ENCODE measurements around the gene MORN3. TPM values are rescaled to one million over a fixed set of nuclear protein-coding genes. Genes with fewer than 3 reads are reported as not detected.

The MORN3 gene
- total and polyA plus RNA-seq, 10 of the 15 experiments (the other 5 are each of a cell fraction or from before 2014, with no cell fraction given) = 0.08 to 0.34 (median 0.17) TPM

- CTCF ChIA-PET = no interaction called here
- H3K9ac ChIP-seq (ENCODE audit: control insufficient read depth, insufficient read depth, low read length) = no peak overlapping the region
- SMC1A ChIA-PET (ENCODE audit: uncharacterized antibody, unreplicated experiment) = interaction anchor here (0.6 kb wide), 1 partner anchor 11 kb away, joined by 3 read pairs; no protein-coding TSS in a partner anchor
- H3K27ac ChIP-seq (ENCODE audit: control insufficient read depth, insufficient read depth) = no peak overlapping the region
- no peak overlapping the region for H2AFZ ChIP-seq (ENCODE audit: control insufficient read depth, low read depth, low read length)
- no peak for ATAC-seq
- no peaks in the 10 kb centered on the region for H3K4me1 ChIP-seq (ENCODE audit: control insufficient read depth, insufficient read depth, low read length)
- H3K4me2 ChIP-seq (ENCODE audit: control insufficient read depth, insufficient read depth) = no peak overlapping the region
- H3K79me2 ChIP-seq (ENCODE audit: control insufficient read depth, insufficient read depth, low read length) = no peaks in the 10 kb centered on the region
- in situ Hi-C loops (cut with MboI) = no loop called here
- no peaks in the 10 kb centered on the region for H3K27me3 ChIP-seq (replicated peaks in 1 of 2; ENCODE audit: control insufficient read depth in 2 of 2, insufficient read depth in 2 of 2, low read length in 1 of 2)
- TF ChIP-seq NR2C1 (IDR thresholded peaks at IDR 0.05) (no peak), POU2F2 (IDR thresholded peaks at IDR 0.05; ENCODE audit: borderline replicate concordance, low read depth, low read length) (no peak), MAX (IDR thresholded peaks at IDR 0.05; ENCODE audit: low read depth, low read length) (no peak), CTCF (IDR thresholded peaks at IDR 0.05 in 2 of 3, conservative IDR thresholded peaks at IDR 0.05 in 1 of 3; ENCODE audit: control insufficient read depth in 2 of 3, extremely low read depth in 1 of 3, insufficient read depth in 1 of 3, low read depth in 3 of 3, low read length in 3 of 3) (no peak), RB1 (IDR thresholded peaks at IDR 0.05; ENCODE audit: borderline replicate concordance) (no peak), TCF7 (IDR thresholded peaks at IDR 0.05; ENCODE audit: borderline replicate concordance) (no peak), PAX5 (IDR thresholded peaks at IDR 0.05; ENCODE audit: borderline replicate concordance, low read depth, low read length) (no peak), RBBP5 (conservative IDR thresholded peaks at IDR 0.05) (no peak), ZBTB33 (IDR thresholded peaks at IDR 0.05) (no peak)
- no peak for FAIRE-seq
- H3K36me3 ChIP-seq (ENCODE audit: control insufficient read depth in 2 of 2, insufficient read depth in 2 of 2, low read length in 1 of 2) = no peaks in the 10 kb centered on the region
- WGBS (ENCODE audit: insufficient coverage, insufficient replicate concordance, low lambda C conversion rate, missing lambda C conversion rate) = 83% methylated on average over 6 of the region's 6 CpGs
- intact Hi-C loops (cut with micrococcal nuclease; ENCODE audit: unreplicated experiment) = no loop called here
- DNase-seq (ENCODE audit: low read depth, low spot score) = no peak
- no peaks in the 10 kb centered on the region for H4K20me1 ChIP-seq (ENCODE audit: control insufficient read depth, insufficient read depth)
- POLR2A ChIA-PET = interaction anchor here (0.6 kb wide), 2 partner anchors 63 to 798 kb away, joined by 4 to 6 read pairs; no protein-coding TSS in a partner anchor
- no peaks in the 10 kb centered on the region for H3K9me3 ChIP-seq (replicated peaks; ENCODE audit: control insufficient read depth, insufficient read depth, low read length)
- BruUV-seq (replicated peaks) = no TSS peak
- RAD21 ChIA-PET (ENCODE audit: unreplicated experiment) = no interaction called here
- no peak overlapping the region for H3K4me3 ChIP-seq
These were observed 66.7 kb downstream of the MORN3 start for GRCh38 chr12:121602766-121603165.
